SK-N-SH treated with all-trans-retinoic acid at 6 μM for 48 hours (cell line): ENCODE data around the gene FAM114A2.

Experiments
- CSDC2 ChIP-seq: fragments of 250-450 bp; sonication (Bioruptor Pico); IDR thresholded peaks from 2 replicates; pipeline ENCODE4 v1.5.0; 2020; ENCODE audit warnings: mild to moderate bottlenecking, moderate library complexity
- TF ChIP-seq, protein P1 (sequence below): fragments of 250-450 bp; sonication (Bioruptor Pico); IDR thresholded peaks from 2 replicates; pipeline ENCODE4 v1.5.1; 2020; ENCODE audit warnings: low read depth, mild to moderate bottlenecking, moderate library complexity

DNA sequence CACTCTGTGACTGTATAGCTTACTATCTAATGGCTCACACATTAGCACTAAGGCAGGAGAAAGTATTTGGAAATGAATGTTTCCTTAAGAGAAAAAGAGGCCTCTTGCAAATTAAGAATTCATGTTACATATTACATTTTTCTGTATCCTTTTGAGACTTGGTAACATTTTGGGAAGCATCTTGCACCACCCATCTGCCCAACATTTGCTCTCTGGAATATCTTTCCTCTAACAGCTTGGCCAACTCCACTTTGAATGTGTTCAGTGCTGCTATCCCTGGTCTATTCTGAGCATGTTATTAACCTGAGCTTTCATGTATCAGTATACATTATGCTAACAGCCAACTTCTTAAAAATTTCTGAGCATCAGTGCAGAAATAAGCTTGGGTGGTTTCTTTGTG lies 27.3 kb upstream of the FAM114A2 start:
- TF ChIP-seq CSDC2 = no peak
- TF ChIP-seq, protein P1, sequence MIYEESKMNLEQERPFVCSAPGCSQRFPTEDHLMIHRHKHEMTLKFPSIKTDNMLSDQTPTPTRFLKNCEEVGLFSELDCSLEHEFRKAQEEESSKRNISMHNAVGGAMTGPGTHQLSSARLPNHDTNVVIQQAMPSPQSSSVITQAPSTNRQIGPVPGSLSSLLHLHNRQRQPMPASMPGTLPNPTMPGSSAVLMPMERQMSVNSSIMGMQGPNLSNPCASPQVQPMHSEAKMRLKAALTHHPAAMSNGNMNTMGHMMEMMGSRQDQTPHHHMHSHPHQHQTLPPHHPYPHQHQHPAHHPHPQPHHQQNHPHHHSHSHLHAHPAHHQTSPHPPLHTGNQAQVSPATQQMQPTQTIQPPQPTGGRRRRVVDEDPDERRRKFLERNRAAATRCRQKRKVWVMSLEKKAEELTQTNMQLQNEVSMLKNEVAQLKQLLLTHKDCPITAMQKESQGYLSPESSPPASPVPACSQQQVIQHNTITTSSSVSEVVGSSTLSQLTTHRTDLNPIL (CRISPR knock-in tag) = no peak
